ENCODE measurements around the gene OXCT2. TPM values are rescaled to one million over a fixed set of nuclear protein-coding genes. Genes with fewer than 3 reads are reported as not detected.

Gene OXCT2
- total and polyA plus RNA-seq, 2 of the 13 experiments (the other 11 are each of a cell fraction or from before 2014, with no cell fraction given): 0.21 to 0.33 TPM

DNA sequence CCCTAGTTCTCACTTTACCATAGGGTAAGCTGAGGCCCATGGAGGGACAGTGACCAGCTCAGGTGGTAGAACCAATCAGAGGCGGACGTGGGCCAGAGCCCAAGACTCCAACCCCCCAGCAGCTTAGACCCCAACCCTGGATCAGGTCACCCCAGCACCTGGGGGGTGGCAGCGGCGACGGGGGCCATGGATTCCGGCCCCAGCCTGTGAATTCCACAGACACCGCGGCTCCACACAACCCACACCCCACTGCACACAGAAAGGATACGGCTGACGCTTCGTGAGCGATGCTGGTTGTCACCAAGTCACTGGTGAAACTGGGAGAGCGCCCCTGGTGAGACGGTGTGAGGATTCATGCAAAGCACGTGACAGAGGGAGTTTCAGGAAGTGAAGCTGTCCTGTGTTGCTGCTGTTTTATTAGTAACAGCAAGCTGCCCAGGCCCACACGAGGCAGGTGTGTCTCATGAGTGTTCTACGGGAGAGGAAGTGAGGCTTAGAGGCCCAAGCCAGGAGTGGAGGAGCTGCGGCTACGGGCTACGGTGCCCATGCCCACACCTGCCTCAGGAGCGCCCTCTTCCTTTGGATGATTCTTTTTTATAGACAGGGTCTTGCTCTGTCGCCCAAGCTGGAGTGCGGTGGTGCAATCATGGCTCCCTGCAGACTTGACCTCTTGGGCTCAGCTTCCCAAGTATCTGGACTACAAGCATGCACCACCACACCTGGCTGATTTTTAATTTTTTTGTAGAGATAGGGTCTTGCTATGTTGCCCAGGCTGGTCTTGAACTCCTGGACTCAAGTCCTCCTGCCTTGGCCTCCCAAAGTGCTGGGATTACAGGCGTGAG is 46.2 kb upstream of the OXCT2 start (continued):
- TF ChIP-seq, protein P1, sequence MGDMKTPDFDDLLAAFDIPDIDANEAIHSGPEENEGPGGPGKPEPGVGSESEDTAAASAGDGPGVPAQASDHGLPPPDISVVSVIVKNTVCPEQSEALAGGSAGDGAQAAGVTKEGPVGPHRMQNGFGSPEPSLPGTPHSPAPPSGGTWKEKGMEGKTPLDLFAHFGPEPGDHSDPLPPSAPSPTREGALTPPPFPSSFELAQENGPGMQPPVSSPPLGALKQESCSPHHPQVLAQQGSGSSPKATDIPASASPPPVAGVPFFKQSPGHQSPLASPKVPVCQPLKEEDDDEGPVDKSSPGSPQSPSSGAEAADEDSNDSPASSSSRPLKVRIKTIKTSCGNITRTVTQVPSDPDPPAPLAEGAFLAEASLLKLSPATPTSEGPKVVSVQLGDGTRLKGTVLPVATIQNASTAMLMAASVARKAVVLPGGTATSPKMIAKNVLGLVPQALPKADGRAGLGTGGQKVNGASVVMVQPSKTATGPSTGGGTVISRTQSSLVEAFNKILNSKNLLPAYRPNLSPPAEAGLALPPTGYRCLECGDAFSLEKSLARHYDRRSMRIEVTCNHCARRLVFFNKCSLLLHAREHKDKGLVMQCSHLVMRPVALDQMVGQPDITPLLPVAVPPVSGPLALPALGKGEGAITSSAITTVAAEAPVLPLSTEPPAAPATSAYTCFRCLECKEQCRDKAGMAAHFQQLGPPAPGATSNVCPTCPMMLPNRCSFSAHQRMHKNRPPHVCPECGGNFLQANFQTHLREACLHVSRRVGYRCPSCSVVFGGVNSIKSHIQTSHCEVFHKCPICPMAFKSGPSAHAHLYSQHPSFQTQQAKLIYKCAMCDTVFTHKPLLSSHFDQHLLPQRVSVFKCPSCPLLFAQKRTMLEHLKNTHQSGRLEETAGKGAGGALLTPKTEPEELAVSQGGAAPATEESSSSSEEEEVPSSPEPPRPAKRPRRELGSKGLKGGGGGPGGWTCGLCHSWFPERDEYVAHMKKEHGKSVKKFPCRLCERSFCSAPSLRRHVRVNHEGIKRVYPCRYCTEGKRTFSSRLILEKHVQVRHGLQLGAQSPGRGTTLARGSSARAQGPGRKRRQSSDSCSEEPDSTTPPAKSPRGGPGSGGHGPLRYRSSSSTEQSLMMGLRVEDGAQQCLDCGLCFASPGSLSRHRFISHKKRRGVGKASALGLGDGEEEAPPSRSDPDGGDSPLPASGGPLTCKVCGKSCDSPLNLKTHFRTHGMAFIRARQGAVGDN (CRISPR knock-in tag; IDR thresholded peaks at IDR 0.05): peak; percentile 68
- TF ChIP-seq ELF1 (CRISPR knock-in tag; IDR thresholded peaks at IDR 0.05) (0 out of 2 replicates have a peak, but pooled peaks have one; percentile 41), MYC (CRISPR knock-in tag; IDR thresholded peaks at IDR 0.05; ENCODE audit: borderline replicate concordance) (0 out of 2 replicates have a peak, but pooled peaks have one; percentile 35), BHLHE40 (IDR thresholded peaks at IDR 0.05; ENCODE audit: low read length) (peak; percentile 62), ZSCAN30 (CRISPR knock-in tag; IDR thresholded peaks at IDR 0.05) (peak; percentile 36; the same call in 1 of the 2 replicates), ZNF317 (CRISPR knock-in tag; IDR thresholded peaks at IDR 0.05) (0 out of 2 replicates have a peak, but pooled peaks have one; percentile 9), PHF21A (CRISPR knock-in tag; IDR thresholded peaks at IDR 0.05) (0 out of 2 replicates have a peak, but pooled peaks have one; percentile 29)
- TF ChIP-seq, protein P2, sequence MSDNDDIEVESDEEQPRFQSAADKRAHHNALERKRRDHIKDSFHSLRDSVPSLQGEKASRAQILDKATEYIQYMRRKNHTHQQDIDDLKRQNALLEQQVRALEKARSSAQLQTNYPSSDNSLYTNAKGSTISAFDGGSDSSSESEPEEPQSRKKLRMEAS (IDR thresholded peaks at IDR 0.05): peak; percentile 66
- TF ChIP-seq, protein P3, sequence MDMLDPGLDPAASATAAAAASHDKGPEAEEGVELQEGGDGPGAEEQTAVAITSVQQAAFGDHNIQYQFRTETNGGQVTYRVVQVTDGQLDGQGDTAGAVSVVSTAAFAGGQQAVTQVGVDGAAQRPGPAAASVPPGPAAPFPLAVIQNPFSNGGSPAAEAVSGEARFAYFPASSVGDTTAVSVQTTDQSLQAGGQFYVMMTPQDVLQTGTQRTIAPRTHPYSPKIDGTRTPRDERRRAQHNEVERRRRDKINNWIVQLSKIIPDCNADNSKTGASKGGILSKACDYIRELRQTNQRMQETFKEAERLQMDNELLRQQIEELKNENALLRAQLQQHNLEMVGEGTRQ (IDR thresholded peaks at IDR 0.05; ENCODE audit: low read depth, low read length): peak; percentile 36; the same call in 1 of the 2 replicates
- TF ChIP-seq, protein P3 (CRISPR knock-in tag; IDR thresholded peaks at IDR 0.05; ENCODE audit: borderline replicate concordance): peak; percentile 57; the same call in 1 of the 2 replicates
- TF ChIP-seq, protein P4, sequence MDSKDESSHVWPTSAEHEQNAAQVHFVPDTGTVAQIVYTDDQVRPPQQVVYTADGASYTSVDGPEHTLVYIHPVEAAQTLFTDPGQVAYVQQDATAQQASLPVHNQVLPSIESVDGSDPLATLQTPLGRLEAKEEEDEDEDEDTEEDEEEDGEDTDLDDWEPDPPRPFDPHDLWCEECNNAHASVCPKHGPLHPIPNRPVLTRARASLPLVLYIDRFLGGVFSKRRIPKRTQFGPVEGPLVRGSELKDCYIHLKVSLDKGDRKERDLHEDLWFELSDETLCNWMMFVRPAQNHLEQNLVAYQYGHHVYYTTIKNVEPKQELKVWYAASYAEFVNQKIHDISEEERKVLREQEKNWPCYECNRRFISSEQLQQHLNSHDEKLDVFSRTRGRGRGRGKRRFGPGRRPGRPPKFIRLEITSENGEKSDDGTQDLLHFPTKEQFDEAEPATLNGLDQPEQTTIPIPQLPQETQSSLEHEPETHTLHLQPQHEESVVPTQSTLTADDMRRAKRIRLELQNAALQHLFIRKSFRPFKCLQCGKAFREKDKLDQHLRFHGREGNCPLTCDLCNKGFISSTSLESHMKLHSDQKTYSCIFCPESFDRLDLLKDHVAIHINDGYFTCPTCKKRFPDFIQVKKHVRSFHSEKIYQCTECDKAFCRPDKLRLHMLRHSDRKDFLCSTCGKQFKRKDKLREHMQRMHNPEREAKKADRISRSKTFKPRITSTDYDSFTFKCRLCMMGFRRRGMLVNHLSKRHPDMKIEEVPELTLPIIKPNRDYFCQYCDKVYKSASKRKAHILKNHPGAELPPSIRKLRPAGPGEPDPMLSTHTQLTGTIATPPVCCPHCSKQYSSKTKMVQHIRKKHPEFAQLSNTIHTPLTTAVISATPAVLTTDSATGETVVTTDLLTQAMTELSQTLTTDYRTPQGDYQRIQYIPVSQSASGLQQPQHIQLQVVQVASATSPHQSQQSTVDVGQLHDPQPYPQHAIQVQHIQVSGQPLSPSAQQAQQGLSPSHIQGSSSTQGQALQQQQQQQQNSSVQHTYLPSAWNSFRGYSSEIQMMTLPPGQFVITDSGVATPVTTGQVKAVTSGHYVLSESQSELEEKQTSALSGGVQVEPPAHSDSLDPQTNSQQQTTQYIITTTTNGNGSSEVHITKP (CRISPR knock-in tag; IDR thresholded peaks at IDR 0.05; ENCODE audit: low read depth): peak; percentile 24; the same call in 1 of the 2 replicates
- TF ChIP-seq, protein P5, sequence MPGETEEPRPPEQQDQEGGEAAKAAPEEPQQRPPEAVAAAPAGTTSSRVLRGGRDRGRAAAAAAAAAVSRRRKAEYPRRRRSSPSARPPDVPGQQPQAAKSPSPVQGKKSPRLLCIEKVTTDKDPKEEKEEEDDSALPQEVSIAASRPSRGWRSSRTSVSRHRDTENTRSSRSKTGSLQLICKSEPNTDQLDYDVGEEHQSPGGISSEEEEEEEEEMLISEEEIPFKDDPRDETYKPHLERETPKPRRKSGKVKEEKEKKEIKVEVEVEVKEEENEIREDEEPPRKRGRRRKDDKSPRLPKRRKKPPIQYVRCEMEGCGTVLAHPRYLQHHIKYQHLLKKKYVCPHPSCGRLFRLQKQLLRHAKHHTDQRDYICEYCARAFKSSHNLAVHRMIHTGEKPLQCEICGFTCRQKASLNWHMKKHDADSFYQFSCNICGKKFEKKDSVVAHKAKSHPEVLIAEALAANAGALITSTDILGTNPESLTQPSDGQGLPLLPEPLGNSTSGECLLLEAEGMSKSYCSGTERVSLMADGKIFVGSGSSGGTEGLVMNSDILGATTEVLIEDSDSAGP (CRISPR knock-in tag; IDR thresholded peaks at IDR 0.05; ENCODE audit: borderline replicate concordance): peak; percentile 39; the same call in 1 of the 2 replicates
- TF ChIP-seq, protein P6, sequence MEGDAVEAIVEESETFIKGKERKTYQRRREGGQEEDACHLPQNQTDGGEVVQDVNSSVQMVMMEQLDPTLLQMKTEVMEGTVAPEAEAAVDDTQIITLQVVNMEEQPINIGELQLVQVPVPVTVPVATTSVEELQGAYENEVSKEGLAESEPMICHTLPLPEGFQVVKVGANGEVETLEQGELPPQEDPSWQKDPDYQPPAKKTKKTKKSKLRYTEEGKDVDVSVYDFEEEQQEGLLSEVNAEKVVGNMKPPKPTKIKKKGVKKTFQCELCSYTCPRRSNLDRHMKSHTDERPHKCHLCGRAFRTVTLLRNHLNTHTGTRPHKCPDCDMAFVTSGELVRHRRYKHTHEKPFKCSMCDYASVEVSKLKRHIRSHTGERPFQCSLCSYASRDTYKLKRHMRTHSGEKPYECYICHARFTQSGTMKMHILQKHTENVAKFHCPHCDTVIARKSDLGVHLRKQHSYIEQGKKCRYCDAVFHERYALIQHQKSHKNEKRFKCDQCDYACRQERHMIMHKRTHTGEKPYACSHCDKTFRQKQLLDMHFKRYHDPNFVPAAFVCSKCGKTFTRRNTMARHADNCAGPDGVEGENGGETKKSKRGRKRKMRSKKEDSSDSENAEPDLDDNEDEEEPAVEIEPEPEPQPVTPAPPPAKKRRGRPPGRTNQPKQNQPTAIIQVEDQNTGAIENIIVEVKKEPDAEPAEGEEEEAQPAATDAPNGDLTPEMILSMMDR (CRISPR knock-in tag; IDR thresholded peaks at IDR 0.05): peak; percentile 27; the same call in 1 of the 2 replicates
